ENCODE data around the gene MMUT. TPM values are rescaled to one million over a fixed set of nuclear protein-coding genes. Genes with fewer than 3 reads are reported as not detected.
"Not testable (repeated sequence)": the region's sequence is repeated elsewhere in the genome, so short reads cannot be mapped to it uniquely, and the experiment has no call there.

The MMUT gene
- total RNA-seq, 6 experiments from 2014 or later, result 24.7 to 108 (median 63.9) TPM

DNA sequence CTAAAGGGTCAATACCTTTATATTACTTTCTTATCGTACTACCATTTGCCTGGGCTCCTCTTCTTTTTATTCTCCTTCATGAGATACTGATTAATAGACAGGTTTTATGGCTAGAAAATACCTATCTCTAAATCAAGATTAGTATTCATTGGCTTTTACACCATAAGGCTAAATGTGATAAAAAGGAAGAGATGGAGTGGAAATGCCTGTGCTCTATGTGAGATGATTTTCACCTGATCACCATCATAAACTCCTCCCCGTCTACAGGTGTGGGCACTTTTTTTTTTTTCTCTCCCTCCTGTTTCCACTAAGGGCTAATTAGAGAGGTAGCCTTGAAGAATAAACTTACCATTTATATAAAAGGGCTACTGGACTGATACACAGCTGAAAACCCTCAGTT is 36.6 kb upstream of the MMUT start, which contains the start of gene GLYATL3:
GLYATL3 (plus strand) TSS at position 301 of the 400 bp plus-strand sequence. CDS start 12,068 bp downstream, outside the sequence.
- H3K9me3 ChIP-seq, result no peaks in the 10 kb centered on the region
- ATAC-seq (no peak), DNase-seq (no peak)
- H3K4me3 ChIP-seq, result no peak within 1 kb of the TSS
- WGBS (ENCODE audit: insufficient coverage, low coverage, low lambda C conversion rate, missing lambda C conversion rate), result 70% methylated on average over 2 of the region's 2 CpGs
- intact Hi-C loops (cut with DNase I), result no loop called here
- no peaks in the 10 kb centered on the region for H3K4me1 ChIP-seq
- no peaks in the 10 kb centered on the region for H3K36me3 ChIP-seq
- TF ChIP-seq POLR2A (IDR thresholded peaks at IDR 0.05), result no peak
- TF ChIP-seq, protein P1, sequence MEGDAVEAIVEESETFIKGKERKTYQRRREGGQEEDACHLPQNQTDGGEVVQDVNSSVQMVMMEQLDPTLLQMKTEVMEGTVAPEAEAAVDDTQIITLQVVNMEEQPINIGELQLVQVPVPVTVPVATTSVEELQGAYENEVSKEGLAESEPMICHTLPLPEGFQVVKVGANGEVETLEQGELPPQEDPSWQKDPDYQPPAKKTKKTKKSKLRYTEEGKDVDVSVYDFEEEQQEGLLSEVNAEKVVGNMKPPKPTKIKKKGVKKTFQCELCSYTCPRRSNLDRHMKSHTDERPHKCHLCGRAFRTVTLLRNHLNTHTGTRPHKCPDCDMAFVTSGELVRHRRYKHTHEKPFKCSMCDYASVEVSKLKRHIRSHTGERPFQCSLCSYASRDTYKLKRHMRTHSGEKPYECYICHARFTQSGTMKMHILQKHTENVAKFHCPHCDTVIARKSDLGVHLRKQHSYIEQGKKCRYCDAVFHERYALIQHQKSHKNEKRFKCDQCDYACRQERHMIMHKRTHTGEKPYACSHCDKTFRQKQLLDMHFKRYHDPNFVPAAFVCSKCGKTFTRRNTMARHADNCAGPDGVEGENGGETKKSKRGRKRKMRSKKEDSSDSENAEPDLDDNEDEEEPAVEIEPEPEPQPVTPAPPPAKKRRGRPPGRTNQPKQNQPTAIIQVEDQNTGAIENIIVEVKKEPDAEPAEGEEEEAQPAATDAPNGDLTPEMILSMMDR (IDR thresholded peaks at IDR 0.05), result no peak
- no peaks in the 10 kb centered on the region for H3K27me3 ChIP-seq
- no peak within 1 kb of the TSS for H3K27ac ChIP-seq

DNA sequence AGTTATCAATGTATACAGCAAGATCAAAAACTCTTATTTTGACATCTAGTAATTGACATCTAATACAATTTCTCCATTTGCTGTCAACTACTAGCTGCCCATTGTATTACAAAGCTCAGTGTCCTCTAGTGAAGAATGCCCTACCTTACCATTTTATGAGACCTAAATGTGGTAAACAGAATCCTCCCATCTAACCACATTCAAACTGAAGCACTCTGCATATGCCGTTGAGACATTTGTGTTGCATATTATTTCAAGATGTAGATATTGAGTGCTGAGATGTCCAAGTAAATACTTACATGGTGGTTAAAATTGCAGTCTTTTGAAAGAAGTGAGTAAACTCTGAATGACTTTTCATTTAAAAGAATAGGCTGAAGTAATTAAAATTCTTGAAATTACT is 36.1 kb upstream of the MMUT start:
- intact Hi-C loops (cut with DNase I), result no loop called here
- H3K27ac ChIP-seq, result no peak overlapping the region
- H3K27me3 ChIP-seq, result no peaks in the 10 kb centered on the region
- no peaks in the 10 kb centered on the region for H3K4me1 ChIP-seq
- DNase-seq (no peak), ATAC-seq (no peak)
- H3K36me3 ChIP-seq, result no peaks in the 10 kb centered on the region
- no peaks in the 10 kb centered on the region for H3K9me3 ChIP-seq
- TF ChIP-seq POLR2A (IDR thresholded peaks at IDR 0.05), result no peak
- TF ChIP-seq, protein P1 (IDR thresholded peaks at IDR 0.05), result no peak
- WGBS (ENCODE audit: insufficient coverage, low coverage, low lambda C conversion rate, missing lambda C conversion rate), result 88% methylated on average over 1 of the region's 1 CpG
- no peak overlapping the region for H3K4me3 ChIP-seq

DNA sequence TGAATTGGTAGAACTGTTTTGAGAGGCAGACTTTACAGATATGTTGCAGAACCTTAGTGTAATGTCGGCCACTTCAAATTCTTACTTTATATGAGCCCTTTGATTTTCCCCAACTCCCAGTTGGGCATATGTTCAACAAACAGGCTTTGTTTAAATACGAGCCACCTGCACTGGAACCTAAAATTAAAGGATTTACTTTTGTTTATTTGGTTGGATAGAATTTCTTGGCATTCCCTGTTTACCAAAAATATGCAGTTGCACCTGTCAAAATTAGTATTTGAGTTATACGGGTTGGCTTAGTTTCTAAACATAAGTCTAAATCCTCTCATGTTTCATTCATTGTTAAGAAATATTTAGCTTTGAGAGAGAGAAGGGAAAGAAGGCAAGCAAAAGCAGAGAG is 34.3 kb upstream of the MMUT start:
- intact Hi-C loops (cut with DNase I), result no loop called here
- Histone ChIP-seq H3K4me1 (no peaks in the 10 kb centered on the region), H3K4me3 (no peak overlapping the region), H3K27me3 (no peaks in the 10 kb centered on the region), H3K27ac (no peak overlapping the region), H3K36me3 (no peaks in the 10 kb centered on the region), H3K9me3 (no peaks in the 10 kb centered on the region)
- 92% methylated on average over 3 of the region's 3 CpGs for WGBS (ENCODE audit: insufficient coverage, low coverage, low lambda C conversion rate, missing lambda C conversion rate)
- no peak for ATAC-seq
- no peak for DNase-seq
- no peak for TF ChIP-seq POLR2A (IDR thresholded peaks at IDR 0.05)
- TF ChIP-seq, protein P1 (IDR thresholded peaks at IDR 0.05), result no peak

DNA sequence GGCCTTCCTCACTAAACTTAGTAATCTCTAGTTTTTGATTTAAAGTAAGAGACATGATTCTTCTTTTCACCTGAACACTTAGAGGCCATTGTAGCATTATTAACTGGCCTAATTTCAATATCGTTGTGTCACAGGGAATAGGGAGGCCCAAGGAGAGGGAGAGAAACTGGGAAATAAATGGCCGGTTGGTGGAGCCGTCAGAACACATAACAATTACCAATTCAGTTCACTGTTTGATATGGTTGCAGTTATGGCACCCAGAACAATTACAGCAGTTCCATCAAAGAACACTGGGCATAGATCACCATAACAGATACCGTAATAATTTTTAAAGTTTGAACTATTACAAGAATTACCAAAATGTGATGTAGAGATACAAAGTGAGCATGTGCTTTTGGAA is 27.6 kb upstream of the MMUT start:
- Histone ChIP-seq H3K27ac (no peak overlapping the region), H3K9me3 (no peaks in the 10 kb centered on the region), H3K36me3 (no peaks in the 10 kb centered on the region), H3K4me1 (no peaks in the 10 kb centered on the region), H3K4me3 (no peak overlapping the region), H3K27me3 (no peaks in the 10 kb centered on the region)
- 94% methylated on average over 4 of the region's 4 CpGs for WGBS (ENCODE audit: insufficient coverage, low coverage, low lambda C conversion rate, missing lambda C conversion rate)
- no peak for TF ChIP-seq POLR2A (IDR thresholded peaks at IDR 0.05)
- TF ChIP-seq, protein P1 (IDR thresholded peaks at IDR 0.05), result no peak
- DNase-seq (no peak), ATAC-seq (peak in 3 of 4 donors; percentile 48 to 64 (median 52))
- intact Hi-C loops (cut with DNase I), result no loop called here

DNA sequence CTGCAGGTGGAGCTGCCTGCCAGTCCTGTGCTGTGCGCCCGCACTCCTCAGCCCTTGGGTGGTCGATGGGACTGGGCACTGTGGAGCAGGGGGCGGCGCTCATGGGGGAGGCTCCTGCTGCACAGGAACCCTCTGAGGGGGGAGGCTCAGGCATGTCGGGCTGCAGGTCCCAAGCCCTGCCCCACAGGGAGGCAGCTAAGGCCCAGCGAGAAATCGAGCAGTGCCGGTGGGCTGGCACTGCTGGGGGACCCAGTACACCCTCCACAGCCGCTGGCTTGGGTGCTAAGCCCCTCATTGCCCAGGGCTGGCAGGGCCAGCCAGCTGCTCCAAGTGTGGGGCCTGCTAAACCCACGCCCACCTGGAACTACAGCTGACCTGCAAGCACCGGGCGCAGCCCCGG is 20.3 kb upstream of the MMUT start:
- H3K36me3 ChIP-seq; H3K27me3 ChIP-seq; DNase-seq; H3K4me1 ChIP-seq; H3K4me3 ChIP-seq; H3K9me3 ChIP-seq; intact Hi-C loops (cut with DNase I); ATAC-seq; H3K27ac ChIP-seq: not testable (repeated sequence)
- no CpG with 5 or more reads among the region's 14 CpGs for WGBS (ENCODE audit: insufficient coverage, low coverage, low lambda C conversion rate, missing lambda C conversion rate)

DNA sequence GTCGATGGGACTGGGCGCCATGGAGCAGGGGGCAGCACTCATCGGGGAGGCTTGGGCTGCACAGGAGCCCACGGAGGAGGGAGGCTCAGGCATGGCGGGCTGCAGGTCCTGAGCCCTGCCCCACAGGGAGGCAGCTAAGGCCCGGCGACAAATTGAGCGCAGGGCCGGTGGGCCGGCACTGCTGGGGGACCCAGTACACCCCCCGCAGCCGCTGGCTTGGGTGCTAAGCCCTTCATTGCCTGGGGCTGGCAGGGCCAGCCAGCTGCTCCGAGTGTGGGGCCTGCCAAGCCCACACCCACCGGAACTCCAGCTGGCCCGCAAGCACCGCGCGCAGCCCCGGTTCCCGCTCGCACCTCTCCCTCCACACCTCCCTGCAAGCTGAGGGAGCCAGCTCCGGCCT is 18.8 kb upstream of the MMUT start:
- no CpG with 5 or more reads among the region's 22 CpGs for WGBS (ENCODE audit: insufficient coverage, low coverage, low lambda C conversion rate, missing lambda C conversion rate)
- DNase-seq; intact Hi-C loops (cut with DNase I): not testable (repeated sequence)

More for the DNA sequence above, 18.8 kb upstream of the MMUT start:
- H3K4me1 ChIP-seq, H3K36me3 ChIP-seq, H3K4me3 ChIP-seq, ATAC-seq, H3K27ac ChIP-seq, H3K9me3 ChIP-seq, H3K27me3 ChIP-seq: not testable (repeated sequence)

Data from right lobe of liver (tissue), 6 donors.